ENCODE measurements around the gene KIF6.

- TF ChIP-seq, protein P1, sequence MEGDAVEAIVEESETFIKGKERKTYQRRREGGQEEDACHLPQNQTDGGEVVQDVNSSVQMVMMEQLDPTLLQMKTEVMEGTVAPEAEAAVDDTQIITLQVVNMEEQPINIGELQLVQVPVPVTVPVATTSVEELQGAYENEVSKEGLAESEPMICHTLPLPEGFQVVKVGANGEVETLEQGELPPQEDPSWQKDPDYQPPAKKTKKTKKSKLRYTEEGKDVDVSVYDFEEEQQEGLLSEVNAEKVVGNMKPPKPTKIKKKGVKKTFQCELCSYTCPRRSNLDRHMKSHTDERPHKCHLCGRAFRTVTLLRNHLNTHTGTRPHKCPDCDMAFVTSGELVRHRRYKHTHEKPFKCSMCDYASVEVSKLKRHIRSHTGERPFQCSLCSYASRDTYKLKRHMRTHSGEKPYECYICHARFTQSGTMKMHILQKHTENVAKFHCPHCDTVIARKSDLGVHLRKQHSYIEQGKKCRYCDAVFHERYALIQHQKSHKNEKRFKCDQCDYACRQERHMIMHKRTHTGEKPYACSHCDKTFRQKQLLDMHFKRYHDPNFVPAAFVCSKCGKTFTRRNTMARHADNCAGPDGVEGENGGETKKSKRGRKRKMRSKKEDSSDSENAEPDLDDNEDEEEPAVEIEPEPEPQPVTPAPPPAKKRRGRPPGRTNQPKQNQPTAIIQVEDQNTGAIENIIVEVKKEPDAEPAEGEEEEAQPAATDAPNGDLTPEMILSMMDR (IDR thresholded peaks at IDR 0.05): no peak
- TF ChIP-seq POLR2A (IDR thresholded peaks at IDR 0.05) (no peak), POLR2AphosphoS5 (IDR thresholded peaks at IDR 0.05) (no peak)
Measured at GRCh38 chr6:39521958-39522357, 203.2 kb downstream of the KIF6 start.
